ENCODE data around the gene RANBP17. TPM values are rescaled to one million over a fixed set of nuclear protein-coding genes. Genes with fewer than 3 reads are reported as not detected.

The RANBP17 gene
- total RNA-seq, 1 experiment from 2014 or later: not detected

- no TSS peak for BruUV-seq (replicated peaks)
- H3K9me3 ChIP-seq (ENCODE audit: low read depth, low read length, poor library complexity, severe bottlenecking): no peaks in the 10 kb centered on the region
- intact Hi-C loops (cut with micrococcal nuclease; ENCODE audit: unreplicated experiment): no loop called here
- H3K4me1 ChIP-seq (ENCODE audit: insufficient read depth, low read length, poor library complexity, severe bottlenecking): no peaks in the 10 kb centered on the region
- no peak for DNase-seq (ENCODE audit: low spot score)
- H3K36me3 ChIP-seq (ENCODE audit: insufficient read depth, low read length, poor library complexity, severe bottlenecking): no peaks in the 10 kb centered on the region
- POLR2A ChIA-PET (ENCODE audit: low non-redundant PET): no interaction called here
- H3K4me3 ChIP-seq (ENCODE audit: low read depth, low read length, poor library complexity, severe bottlenecking): no peak overlapping the region
- TF ChIP-seq EZH2 (IDR thresholded peaks at IDR 0.05; ENCODE audit: borderline replicate concordance, low read depth, low read length, poor library complexity, severe bottlenecking) (no peak), CTCF (conservative IDR thresholded peaks at IDR 0.05; ENCODE audit: low read depth, low read length) (no peak)
- no peak overlapping the region for H3K27ac ChIP-seq (ENCODE audit: low read depth, low read length, poor library complexity, severe bottlenecking)
- CTCF ChIA-PET: no interaction called here
- no peaks in the 10 kb centered on the region for H3K27me3 ChIP-seq (replicated peaks; ENCODE audit: insufficient read depth, low read depth, low read length, poor library complexity)
Measured at GRCh38 chr5:170875811-170876210, 14.0 kb downstream of the RANBP17 start.

- CTCF ChIA-PET: no interaction called here
- DNase-seq (ENCODE audit: low spot score): no peak
Measured at GRCh38 chr5:170880084-170880483, 18.3 kb downstream of the RANBP17 start.

GRCh38 chr5:170882345-170882744 is 20.5 kb downstream of the RANBP17 start:
- no peak overlapping the region for H3K27ac ChIP-seq (ENCODE audit: low read depth, low read length, poor library complexity, severe bottlenecking)
- H3K4me3 ChIP-seq (ENCODE audit: low read depth, low read length, poor library complexity, severe bottlenecking): no peak overlapping the region
- TF ChIP-seq EZH2 (IDR thresholded peaks at IDR 0.05; ENCODE audit: borderline replicate concordance, low read depth, low read length, poor library complexity, severe bottlenecking) (no peak), CTCF (conservative IDR thresholded peaks at IDR 0.05; ENCODE audit: low read depth, low read length) (no peak)
- no peaks in the 10 kb centered on the region for H3K27me3 ChIP-seq (replicated peaks; ENCODE audit: insufficient read depth, low read depth, low read length, poor library complexity)
- no TSS peak for BruUV-seq (replicated peaks)
- no peak for DNase-seq (ENCODE audit: low spot score)
- H3K4me1 ChIP-seq (ENCODE audit: insufficient read depth, low read length, poor library complexity, severe bottlenecking): no peaks in the 10 kb centered on the region
- ChIA-PET CTCF (no interaction called here), POLR2A (ENCODE audit: low non-redundant PET) (no interaction called here)
- H3K36me3 ChIP-seq (ENCODE audit: insufficient read depth, low read length, poor library complexity, severe bottlenecking): no peaks in the 10 kb centered on the region
- intact Hi-C loops (cut with micrococcal nuclease; ENCODE audit: unreplicated experiment): no loop called here
- no peaks in the 10 kb centered on the region for H3K9me3 ChIP-seq (ENCODE audit: low read depth, low read length, poor library complexity, severe bottlenecking)

More at GRCh38 chr5:170880084-170880483, 18.3 kb downstream of the RANBP17 start:
- no peaks in the 10 kb centered on the region for H3K4me1 ChIP-seq (ENCODE audit: insufficient read depth, low read length, poor library complexity, severe bottlenecking)
- TF ChIP-seq EZH2 (IDR thresholded peaks at IDR 0.05; ENCODE audit: borderline replicate concordance, low read depth, low read length, poor library complexity, severe bottlenecking) (no peak), CTCF (conservative IDR thresholded peaks at IDR 0.05; ENCODE audit: low read depth, low read length) (no peak)
- H3K4me3 ChIP-seq (ENCODE audit: low read depth, low read length, poor library complexity, severe bottlenecking): no peak overlapping the region
- no peaks in the 10 kb centered on the region for H3K27me3 ChIP-seq (replicated peaks; ENCODE audit: insufficient read depth, low read depth, low read length, poor library complexity)
- no peaks in the 10 kb centered on the region for H3K9me3 ChIP-seq (ENCODE audit: low read depth, low read length, poor library complexity, severe bottlenecking)
- POLR2A ChIA-PET (ENCODE audit: low non-redundant PET): no interaction called here
- no TSS peak for BruUV-seq (replicated peaks)
- no peaks in the 10 kb centered on the region for H3K36me3 ChIP-seq (ENCODE audit: insufficient read depth, low read length, poor library complexity, severe bottlenecking)
- H3K27ac ChIP-seq (ENCODE audit: low read depth, low read length, poor library complexity, severe bottlenecking): no peak overlapping the region
- intact Hi-C loops (cut with micrococcal nuclease; ENCODE audit: unreplicated experiment): no loop called here

Measured in A673 (cell line).